ENCODE measurements around the gene PMM1. TPM values are rescaled to one million over a fixed set of nuclear protein-coding genes. Genes with fewer than 3 reads are reported as not detected.
A peak's percentile ranks its signal among the peaks of the same experiment; 100 is the strongest.

PMM1 gene
- total and polyA plus RNA-seq, 8 donors = 36.5 to 56.7 (median 50.5) TPM

GRCh38 chr22:41550952-41551491, 38.6 kb downstream of the PMM1 start:
- H3K27ac ChIP-seq = no peak overlapping the region
- TF ChIP-seq, protein P1, sequence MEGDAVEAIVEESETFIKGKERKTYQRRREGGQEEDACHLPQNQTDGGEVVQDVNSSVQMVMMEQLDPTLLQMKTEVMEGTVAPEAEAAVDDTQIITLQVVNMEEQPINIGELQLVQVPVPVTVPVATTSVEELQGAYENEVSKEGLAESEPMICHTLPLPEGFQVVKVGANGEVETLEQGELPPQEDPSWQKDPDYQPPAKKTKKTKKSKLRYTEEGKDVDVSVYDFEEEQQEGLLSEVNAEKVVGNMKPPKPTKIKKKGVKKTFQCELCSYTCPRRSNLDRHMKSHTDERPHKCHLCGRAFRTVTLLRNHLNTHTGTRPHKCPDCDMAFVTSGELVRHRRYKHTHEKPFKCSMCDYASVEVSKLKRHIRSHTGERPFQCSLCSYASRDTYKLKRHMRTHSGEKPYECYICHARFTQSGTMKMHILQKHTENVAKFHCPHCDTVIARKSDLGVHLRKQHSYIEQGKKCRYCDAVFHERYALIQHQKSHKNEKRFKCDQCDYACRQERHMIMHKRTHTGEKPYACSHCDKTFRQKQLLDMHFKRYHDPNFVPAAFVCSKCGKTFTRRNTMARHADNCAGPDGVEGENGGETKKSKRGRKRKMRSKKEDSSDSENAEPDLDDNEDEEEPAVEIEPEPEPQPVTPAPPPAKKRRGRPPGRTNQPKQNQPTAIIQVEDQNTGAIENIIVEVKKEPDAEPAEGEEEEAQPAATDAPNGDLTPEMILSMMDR (IDR thresholded peaks at IDR 0.05) = no peak
- peak in 1 of 4 donors; percentile 52 for DNase-seq

DNA sequence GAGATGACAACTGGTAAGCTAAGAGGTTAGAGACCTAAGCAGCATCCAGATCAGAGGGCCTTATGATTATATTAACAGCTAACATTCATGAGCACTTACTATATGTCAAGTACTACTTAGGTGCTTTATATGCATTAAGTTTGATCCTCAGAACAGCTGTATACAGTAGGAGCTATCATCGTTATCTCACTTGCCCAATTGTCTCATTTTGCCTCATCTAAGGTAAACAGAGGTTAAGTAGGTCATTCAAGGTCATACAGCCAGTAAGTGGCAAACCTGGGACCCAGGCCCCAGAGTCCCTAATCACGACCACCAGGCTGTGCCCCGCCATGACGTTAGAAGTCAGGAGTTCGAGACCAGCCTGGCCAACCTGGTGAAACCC, 40.8 kb downstream of the PMM1 start:
- Histone ChIP-seq H3K9me3 (no peaks in the 10 kb centered on the region), H3K4me1 (peaks cover 4 to 11% of the 10 kb centered on the region in 2 donors), H3K27me3 (no peaks in the 10 kb centered on the region), H3K27ac (no peak overlapping the region), H3K36me3 (no peaks in the 10 kb centered on the region), H3K4me3 (no peak overlapping the region)
- intact Hi-C loops (cut with DNase I) = no loop called here
- DNase-seq = no peak
- no peak for ATAC-seq
- TF ChIP-seq, protein P1 (IDR thresholded peaks at IDR 0.05) = no peak

More at GRCh38 chr22:41550952-41551491, 38.6 kb downstream of the PMM1 start:
- Histone ChIP-seq H3K4me1 (no peaks in the 10 kb centered on the region), H3K4me3 (no peak overlapping the region), H3K9me3 (no peaks in the 10 kb centered on the region), H3K27me3 (no peaks in the 10 kb centered on the region), H3K36me3 (no peaks in the 10 kb centered on the region)
- no peak for ATAC-seq
- intact Hi-C loops (cut with DNase I) = no loop called here

GRCh38 chr22:41544671-41545476, 44.8 kb downstream of the PMM1 start:
- ATAC-seq = peak; percentile 5
- TF ChIP-seq, protein P1 (IDR thresholded peaks at IDR 0.05) = no peak
- peaks cover 15 to 47% of the 10 kb centered on the region in 2 donors for H3K4me1 ChIP-seq

GRCh38 chr22:41543854-41544670, 45.6 kb downstream of the PMM1 start, which contains the start of gene POLR3H:
Gene POLR3H, minus strand, starts transcription at chr22:41544470. Its CDS starts 369 bp downstream, at chr22:41544101.
- Histone ChIP-seq H3K4me1 (peaks cover 15 to 47% of the 10 kb centered on the region in 2 donors), H3K4me3 (peak within 1 kb of the TSS; percentile 79 to 90), H3K27me3 (no peaks in the 10 kb centered on the region), H3K27ac (peak within 1 kb of the TSS; percentile 75 to 87), H3K36me3 (peaks cover 0 to 18% of the 10 kb centered on the region in 2 donors), H3K9me3 (no peaks in the 10 kb centered on the region)
- peak; percentile 98 for ATAC-seq
- intact Hi-C loops (cut with DNase I) = no loop called here
- peak in 3 of 4 donors; percentile 99 for DNase-seq
- TF ChIP-seq, protein P1 (IDR thresholded peaks at IDR 0.05) = peak; percentile 31 to 52

More at GRCh38 chr22:41544671-41545476, 44.8 kb downstream of the PMM1 start:
- DNase-seq = peak in 1 of 4 donors; percentile 98
- H3K9me3 ChIP-seq = no peaks in the 10 kb centered on the region
- intact Hi-C loops (cut with DNase I) = no loop called here
- peak overlapping the region; percentile 79 to 90 for H3K4me3 ChIP-seq
- peaks cover 0 to 11% of the 10 kb centered on the region in 2 donors for H3K36me3 ChIP-seq
- peak overlapping the region in 1 of 2 donors; percentile 87 for H3K27ac ChIP-seq
- H3K27me3 ChIP-seq = no peaks in the 10 kb centered on the region
